ENCODE measurements around the gene PTPRM. TPM values are rescaled to one million over a fixed set of nuclear protein-coding genes. Genes with fewer than 3 reads are reported as not detected.

Gene PTPRM
- total RNA-seq, 1 experiment from 2014 or later = 14.5 TPM

GRCh38 chr18:7898181-7898580, 331.1 kb downstream of the PTPRM start:
- ChIA-PET POLR2A (no interaction called here), CTCF (no interaction called here), RAD21 (ENCODE audit: low non-redundant PET in 1 of 2, low total read pairs in 2 of 2, uncharacterized antibody in 2 of 2, unreplicated experiment in 2 of 2) (no interaction called here)
- Histone ChIP-seq H3K9me3 (ENCODE audit: control insufficient read depth in 1 of 2, insufficient read depth in 1 of 2, low read depth in 1 of 2, low read length in 2 of 2) (no peaks in the 10 kb centered on the region), H3K4me3 (replicated peaks in 1 of 2; ENCODE audit: low read depth in 1 of 2, low read length in 2 of 2) (no peak overlapping the region), H3K9me2 (ENCODE audit: insufficient read depth) (no peaks in the 10 kb centered on the region; the same call in 1 of the 2 replicates), H4K20me1 (ENCODE audit: insufficient read depth) (no peaks in the 10 kb centered on the region), H3K27ac (ENCODE audit: low read depth, low read length) (no peak overlapping the region), H3K9ac (ENCODE audit: low read length) (no peak overlapping the region), H3K4me1 (ENCODE audit: control insufficient read depth in 1 of 2, insufficient read depth in 2 of 2, low read length in 2 of 2) (no peaks in the 10 kb centered on the region), H3K79me2 (ENCODE audit: insufficient read depth, low read length) (no peaks in the 10 kb centered on the region), H3K4me2 (ENCODE audit: low read length) (no peak overlapping the region), H3K36me3 (ENCODE audit: control insufficient read depth in 1 of 2, insufficient read depth in 2 of 2, low read length in 2 of 2) (no peaks in the 10 kb centered on the region), H2AFZ (ENCODE audit: low read depth, low read length, poor library complexity, severe bottlenecking) (no peak overlapping the region), H3K27me3 (ENCODE audit: insufficient read depth, low read length) (no peaks in the 10 kb centered on the region)
- intact Hi-C loops (cut with micrococcal nuclease) = no loop called here
- TF ChIP-seq ZBTB33 (IDR thresholded peaks at IDR 0.05; ENCODE audit: extremely low read depth, insufficient replicate concordance, low read length) (no peak), ATF3 (IDR thresholded peaks at IDR 0.05) (no peak), REST (IDR thresholded peaks at IDR 0.05; ENCODE audit: low read depth) (no peak), ZNF274 (IDR thresholded peaks at IDR 0.05; ENCODE audit: low read depth, low read length) (no peak), EGR1 (IDR thresholded peaks at IDR 0.05; ENCODE audit: low read depth) (no peak), SIN3A (IDR thresholded peaks at IDR 0.05; ENCODE audit: low read depth) (no peak), CEBPB (IDR thresholded peaks at IDR 0.05; ENCODE audit: low read depth) (no peak), FOSL1 (IDR thresholded peaks at IDR 0.05; ENCODE audit: low read depth) (no peak), YY1 (IDR thresholded peaks at IDR 0.05; ENCODE audit: extremely low read depth, insufficient replicate concordance, low read depth, low read length) (no peak), EZH2phosphoT487 (IDR thresholded peaks at IDR 0.05; ENCODE audit: borderline replicate concordance) (no peak), MAX (IDR thresholded peaks at IDR 0.05) (no peak), ELF1 (IDR thresholded peaks at IDR 0.05; ENCODE audit: borderline replicate concordance, low read depth) (no peak)
- BruUV-seq (replicated peaks) = no TSS peak
- ATAC-seq = no peak
- no peak for DNase-seq (ENCODE audit: low read depth, low spot score)

All from HCT116 (cell line).